Fibroblast of pulmonary artery (primary cell): ENCODE measurements around the gene ZNF695.
A peak's percentile ranks its signal among the peaks of the same experiment; 100 is the strongest.

ENCODE experiments used
- DNase-seq: peaks from one replicate; pipeline ENCODE4 v3.0.0-alpha.2; 2010; ENCODE audit warnings: low read depth
- H3K4me3 ChIP-seq: replicated peaks from 2 replicates; pipeline ENCODE4 v1.5.1; 2011; ENCODE audit warnings: low read depth, mild to moderate bottlenecking, control low read depth, low read length, moderate library complexity
- TF ChIP-seq, protein P1 (sequence below): IDR thresholded peaks from 2 replicates; pipeline ENCODE4 v1.5.1; 2011; ENCODE audit warnings: mild to moderate bottlenecking, control low read depth, low read length, inconsistent platforms; ENCODE audit errors: missing control alignments

The ZNF695 gene

GRCh38 chr1:246959944-246960693, 47.7 kb downstream of the ZNF695 start:
- H3K4me3 ChIP-seq: no peak overlapping the region
- TF ChIP-seq, protein P1, sequence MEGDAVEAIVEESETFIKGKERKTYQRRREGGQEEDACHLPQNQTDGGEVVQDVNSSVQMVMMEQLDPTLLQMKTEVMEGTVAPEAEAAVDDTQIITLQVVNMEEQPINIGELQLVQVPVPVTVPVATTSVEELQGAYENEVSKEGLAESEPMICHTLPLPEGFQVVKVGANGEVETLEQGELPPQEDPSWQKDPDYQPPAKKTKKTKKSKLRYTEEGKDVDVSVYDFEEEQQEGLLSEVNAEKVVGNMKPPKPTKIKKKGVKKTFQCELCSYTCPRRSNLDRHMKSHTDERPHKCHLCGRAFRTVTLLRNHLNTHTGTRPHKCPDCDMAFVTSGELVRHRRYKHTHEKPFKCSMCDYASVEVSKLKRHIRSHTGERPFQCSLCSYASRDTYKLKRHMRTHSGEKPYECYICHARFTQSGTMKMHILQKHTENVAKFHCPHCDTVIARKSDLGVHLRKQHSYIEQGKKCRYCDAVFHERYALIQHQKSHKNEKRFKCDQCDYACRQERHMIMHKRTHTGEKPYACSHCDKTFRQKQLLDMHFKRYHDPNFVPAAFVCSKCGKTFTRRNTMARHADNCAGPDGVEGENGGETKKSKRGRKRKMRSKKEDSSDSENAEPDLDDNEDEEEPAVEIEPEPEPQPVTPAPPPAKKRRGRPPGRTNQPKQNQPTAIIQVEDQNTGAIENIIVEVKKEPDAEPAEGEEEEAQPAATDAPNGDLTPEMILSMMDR: no peak
- DNase-seq: peak; percentile 34

DNA sequence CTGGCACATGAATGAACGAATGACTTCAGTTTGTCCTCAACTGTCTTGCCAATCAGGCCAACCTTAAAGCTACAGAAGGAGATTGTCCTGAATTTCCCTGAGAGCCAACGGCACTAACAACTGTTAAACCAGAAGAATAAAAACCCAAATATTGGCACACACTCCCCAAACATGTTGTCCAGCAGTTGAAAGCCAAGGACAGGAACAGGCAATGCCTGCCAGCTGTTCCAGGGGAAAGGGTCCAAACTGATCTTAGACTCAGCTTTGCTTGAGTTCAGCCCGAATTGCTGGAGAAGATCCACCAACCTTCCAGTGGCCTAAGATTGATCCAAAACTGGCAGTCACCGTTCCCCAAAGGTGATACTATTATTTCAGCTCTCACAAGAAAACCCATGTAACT, 53.7 kb downstream of the ZNF695 start:
- no peak overlapping the region for H3K4me3 ChIP-seq
- no peak for DNase-seq
- TF ChIP-seq, protein P1: no peak

DNA sequence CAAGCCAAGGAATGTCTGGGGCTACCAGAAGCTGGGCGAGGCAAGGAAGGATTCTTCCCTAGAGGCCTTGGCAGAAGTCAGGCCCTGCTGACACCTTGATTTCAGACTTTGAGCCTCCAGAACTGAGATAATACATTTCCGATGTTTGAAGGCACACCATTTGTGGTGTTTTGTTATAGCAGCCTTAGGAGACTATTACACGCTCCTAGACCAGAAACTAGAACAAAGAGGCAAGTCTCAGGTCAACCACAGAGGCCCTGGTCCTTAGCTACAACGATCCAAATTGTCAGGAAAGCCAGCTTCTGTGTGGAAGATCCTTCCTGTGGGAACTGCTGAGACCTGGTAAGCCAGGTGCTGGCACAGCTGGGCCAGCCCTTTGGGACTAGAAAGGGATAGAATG, 56.4 kb downstream of the ZNF695 start:
- TF ChIP-seq, protein P1: no peak
- DNase-seq: no peak
- H3K4me3 ChIP-seq: no peak overlapping the region

GRCh38 chr1:246949956-246950355, 57.9 kb downstream of the ZNF695 start:
- TF ChIP-seq, protein P1: no peak
- no peak for DNase-seq
- no peak overlapping the region for H3K4me3 ChIP-seq

DNA sequence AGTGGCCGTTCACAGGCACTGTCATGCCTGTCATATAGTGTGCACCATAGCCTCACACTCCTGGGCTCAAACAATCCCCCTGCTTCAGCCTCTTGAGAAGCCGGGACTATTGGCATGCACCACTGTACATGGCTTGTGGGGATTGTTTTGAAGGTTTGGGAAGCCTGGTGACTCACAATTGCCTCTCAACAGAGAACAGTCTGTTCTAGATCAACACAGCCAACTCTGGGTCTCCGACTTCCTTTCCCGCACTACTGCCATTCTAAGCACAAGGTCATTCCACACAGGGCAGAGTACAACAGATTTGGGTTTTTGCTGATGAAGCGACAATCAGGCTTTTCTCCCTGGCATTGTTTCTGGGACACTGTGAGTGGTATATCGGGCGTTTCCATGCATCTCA, 60.6 kb downstream of the ZNF695 start:
- DNase-seq: peak; percentile 92
- no peak overlapping the region for H3K4me3 ChIP-seq
- TF ChIP-seq, protein P1: no peak

- TF ChIP-seq, protein P1: no peak
- DNase-seq: no peak
- H3K4me3 ChIP-seq: no peak overlapping the region
Observed at GRCh38 chr1:246946366-246946765, 61.5 kb downstream of the ZNF695 start.
